GM20000 (cell line): ENCODE data around the gene POLR2C.

Experiments used
- DNase-seq: peaks from one replicate; pipeline ENCODE4 v3.0.0; 2012; ENCODE audit warnings: low spot score
- TF ChIP-seq, protein P1 (sequence below): IDR thresholded peaks from 2 replicates; pipeline ENCODE4 v1.5.1; 2012; ENCODE audit warnings: mild to moderate bottlenecking, control low read depth; ENCODE audit errors: extremely low read depth, missing control alignments

POLR2C gene

GRCh38 chr16:57500578-57501111, 38.2 kb downstream of the POLR2C start:
- TF ChIP-seq, protein P1, sequence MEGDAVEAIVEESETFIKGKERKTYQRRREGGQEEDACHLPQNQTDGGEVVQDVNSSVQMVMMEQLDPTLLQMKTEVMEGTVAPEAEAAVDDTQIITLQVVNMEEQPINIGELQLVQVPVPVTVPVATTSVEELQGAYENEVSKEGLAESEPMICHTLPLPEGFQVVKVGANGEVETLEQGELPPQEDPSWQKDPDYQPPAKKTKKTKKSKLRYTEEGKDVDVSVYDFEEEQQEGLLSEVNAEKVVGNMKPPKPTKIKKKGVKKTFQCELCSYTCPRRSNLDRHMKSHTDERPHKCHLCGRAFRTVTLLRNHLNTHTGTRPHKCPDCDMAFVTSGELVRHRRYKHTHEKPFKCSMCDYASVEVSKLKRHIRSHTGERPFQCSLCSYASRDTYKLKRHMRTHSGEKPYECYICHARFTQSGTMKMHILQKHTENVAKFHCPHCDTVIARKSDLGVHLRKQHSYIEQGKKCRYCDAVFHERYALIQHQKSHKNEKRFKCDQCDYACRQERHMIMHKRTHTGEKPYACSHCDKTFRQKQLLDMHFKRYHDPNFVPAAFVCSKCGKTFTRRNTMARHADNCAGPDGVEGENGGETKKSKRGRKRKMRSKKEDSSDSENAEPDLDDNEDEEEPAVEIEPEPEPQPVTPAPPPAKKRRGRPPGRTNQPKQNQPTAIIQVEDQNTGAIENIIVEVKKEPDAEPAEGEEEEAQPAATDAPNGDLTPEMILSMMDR, result no peak
- no peak for DNase-seq

GRCh38 chr16:57501492-57501891, 39.0 kb downstream of the POLR2C start:
- DNase-seq, result no peak
- TF ChIP-seq, protein P1, result no peak

DNA sequence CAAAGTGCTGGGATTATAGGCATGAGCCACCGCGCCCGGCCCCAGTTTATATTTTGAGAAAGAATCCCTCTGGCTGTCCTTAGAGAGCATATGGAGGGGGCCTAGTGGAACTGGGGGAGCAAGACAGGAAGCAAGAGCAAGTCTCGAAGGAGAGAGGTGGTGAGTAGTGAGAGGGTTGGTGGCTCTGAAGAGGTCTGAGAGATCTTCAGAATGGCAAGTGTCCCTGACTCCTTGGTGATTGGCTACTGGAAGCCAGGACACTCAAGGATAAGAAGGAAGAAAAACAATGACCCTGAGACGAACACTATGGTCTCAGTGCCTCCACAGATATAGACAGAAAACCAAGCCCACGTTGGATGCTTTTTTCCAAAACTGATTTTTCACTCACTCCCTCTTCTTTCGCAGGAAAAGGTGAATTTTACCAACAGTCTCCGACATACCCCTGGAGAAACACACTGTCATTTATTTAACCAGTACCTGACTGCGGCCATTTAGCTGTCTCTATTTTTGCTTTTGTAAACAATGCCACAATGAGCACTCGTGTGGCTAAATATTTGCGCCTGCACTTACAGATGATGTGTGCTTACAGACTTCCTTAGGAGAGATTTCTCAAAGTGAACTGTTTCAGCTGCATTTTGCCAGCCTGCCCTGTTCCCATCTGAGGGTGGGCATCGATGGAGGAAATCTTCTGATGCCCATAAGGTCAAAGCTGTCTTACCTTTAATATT, 39.7 kb downstream of the POLR2C start:
- DNase-seq, result no peak

DNA sequence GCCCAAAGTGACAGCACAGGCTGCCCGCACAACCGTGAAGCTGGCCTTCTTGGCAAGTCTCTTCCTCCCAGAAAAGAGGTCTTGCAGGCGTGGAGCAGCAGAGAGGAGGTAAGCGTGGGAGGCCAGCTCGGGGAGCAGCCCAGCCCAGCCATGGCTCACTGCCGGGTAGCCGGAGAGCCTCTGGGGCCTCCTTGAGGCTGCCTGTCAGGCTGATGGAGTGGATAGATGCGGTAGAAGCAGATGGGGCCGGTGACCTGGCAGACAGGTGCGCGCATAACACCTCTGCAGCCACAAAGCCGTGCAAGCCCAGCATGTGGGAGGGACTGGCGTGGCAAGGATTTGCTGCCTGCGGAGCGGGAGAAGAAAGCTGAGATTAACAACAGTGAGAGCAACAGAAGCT, 40.9 kb downstream of the POLR2C start:
- no peak for DNase-seq
- TF ChIP-seq, protein P1, result no peak

More for the DNA sequence above, 39.7 kb downstream of the POLR2C start:
- TF ChIP-seq, protein P1, result no peak

DNA sequence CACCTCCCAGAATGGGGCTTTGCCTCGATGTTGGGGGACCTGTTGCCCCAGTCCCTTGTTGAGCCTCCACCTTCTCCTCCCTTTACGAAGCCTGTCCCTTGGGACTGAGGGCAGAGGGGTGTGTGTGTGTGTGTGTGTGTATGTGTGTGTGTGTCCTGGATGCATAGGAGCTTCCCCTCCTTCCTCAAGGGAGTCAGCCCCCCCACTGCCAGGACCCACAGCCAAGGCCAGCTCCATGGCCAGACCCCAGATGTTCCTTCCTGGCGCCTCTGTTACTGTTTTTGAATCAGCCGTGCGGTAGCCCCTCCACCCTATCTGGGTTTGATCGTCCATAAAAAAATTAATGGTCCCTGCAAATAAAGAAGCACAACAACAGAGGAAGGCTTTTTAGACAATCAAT, 41.5 kb downstream of the POLR2C start:
- TF ChIP-seq, protein P1, result no peak
- no peak for DNase-seq

- TF ChIP-seq, protein P1, result no peak
- DNase-seq, result no peak
These were observed 42.0 kb downstream of the POLR2C start for GRCh38 chr16:57504491-57504890.

- no peak for DNase-seq
- TF ChIP-seq, protein P1, result no peak
These were observed 42.7 kb downstream of the POLR2C start for GRCh38 chr16:57505169-57505568.
